Measurements from ENCODE around the gene MST1. TPM values are rescaled to one million over a fixed set of nuclear protein-coding genes. Genes with fewer than 3 reads are reported as not detected.
"Not testable (repeated sequence)": the region's sequence is repeated elsewhere in the genome, so short reads cannot be mapped to it uniquely, and the experiment has no call there.

The MST1 gene
- total RNA-seq, 4 donors from 2014 or later = 0.10 to 4.8 (median 2.4) TPM

- Histone ChIP-seq H3K36me3 (peaks cover 0 to 13% of the 10 kb centered on the region in 2 donors), H3K27ac (peak overlapping the region; percentile 92 to 99 (median 96)), H3K4me3 (peak overlapping the region in 2 of 4 donors; percentile 19 to 28), H3K4me1 (peaks cover 51 to 68% of the 10 kb centered on the region in 2 donors)
- in situ Hi-C loops (cut with MboI; ENCODE audit: low sequenced_read_pairs in 4 of 4); intact Hi-C loops (cut with DNase I; ENCODE audit: low total_unique reads); H3K27me3 ChIP-seq; H3K9me3 ChIP-seq: not testable (repeated sequence)
- DNase-seq (peak; percentile 84 to 95), ATAC-seq (peak; percentile 84 to 91)
- TF ChIP-seq CTCF (IDR thresholded peaks at IDR 0.05 in 4 of 5, conservative IDR thresholded peaks at IDR 0.05 in 1 of 5) = peak in 1 of 5 experiments; percentile 24
- TF ChIP-seq POLR2A (IDR thresholded peaks at IDR 0.05) = peak in 1 of 2 donors; percentile 39
Observed at GRCh38 chr3:49694409-49695070, 5.3 kb upstream of the MST1 start.

DNA sequence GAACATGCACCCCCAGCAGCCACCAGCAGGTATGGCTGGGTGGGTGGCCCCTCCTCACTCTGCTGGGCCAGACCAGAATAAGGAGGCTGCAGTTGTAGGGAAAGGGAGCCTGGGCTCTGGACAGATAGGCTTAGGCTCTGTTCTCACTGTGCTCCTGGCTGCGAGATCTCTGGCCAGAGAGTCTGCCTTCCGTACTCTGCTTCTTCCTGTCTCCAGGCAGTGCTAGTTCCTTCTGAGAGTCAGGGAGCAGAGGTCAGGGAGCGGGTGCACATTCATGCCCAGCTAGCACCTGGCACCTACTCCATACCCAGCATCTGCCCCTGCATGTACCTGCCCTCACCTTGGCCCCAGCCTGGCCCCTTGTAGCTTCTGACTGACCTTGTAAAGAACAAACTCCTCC lies 2.2 kb upstream of the MST1 start:
- DNase-seq; H3K27me3 ChIP-seq; H3K9me3 ChIP-seq; ATAC-seq; H3K36me3 ChIP-seq; in situ Hi-C loops (cut with MboI; ENCODE audit: low sequenced_read_pairs in 4 of 4); intact Hi-C loops (cut with DNase I; ENCODE audit: low total_unique reads): not testable (repeated sequence)
- H3K27ac ChIP-seq = peak overlapping the region; percentile 92 to 99 (median 96)
- peak overlapping the region in 1 of 4 donors; percentile 97 for H3K4me3 ChIP-seq
- H3K4me1 ChIP-seq = peaks cover 57 to 79% of the 10 kb centered on the region in 2 donors

GRCh38 chr3:49690856-49691255 lies 1.6 kb upstream of the MST1 start:
- DNase-seq; ATAC-seq; in situ Hi-C loops (cut with MboI; ENCODE audit: low sequenced_read_pairs in 4 of 4); intact Hi-C loops (cut with DNase I; ENCODE audit: low total_unique reads); H3K27me3 ChIP-seq; H3K9me3 ChIP-seq; H3K36me3 ChIP-seq: not testable (repeated sequence)
- Histone ChIP-seq H3K27ac (peak overlapping the region; percentile 92 to 99 (median 96)), H3K4me1 (peaks cover 57 to 77% of the 10 kb centered on the region in 2 donors), H3K4me3 (peak overlapping the region; percentile 91 to 100 (median 98))

DNA sequence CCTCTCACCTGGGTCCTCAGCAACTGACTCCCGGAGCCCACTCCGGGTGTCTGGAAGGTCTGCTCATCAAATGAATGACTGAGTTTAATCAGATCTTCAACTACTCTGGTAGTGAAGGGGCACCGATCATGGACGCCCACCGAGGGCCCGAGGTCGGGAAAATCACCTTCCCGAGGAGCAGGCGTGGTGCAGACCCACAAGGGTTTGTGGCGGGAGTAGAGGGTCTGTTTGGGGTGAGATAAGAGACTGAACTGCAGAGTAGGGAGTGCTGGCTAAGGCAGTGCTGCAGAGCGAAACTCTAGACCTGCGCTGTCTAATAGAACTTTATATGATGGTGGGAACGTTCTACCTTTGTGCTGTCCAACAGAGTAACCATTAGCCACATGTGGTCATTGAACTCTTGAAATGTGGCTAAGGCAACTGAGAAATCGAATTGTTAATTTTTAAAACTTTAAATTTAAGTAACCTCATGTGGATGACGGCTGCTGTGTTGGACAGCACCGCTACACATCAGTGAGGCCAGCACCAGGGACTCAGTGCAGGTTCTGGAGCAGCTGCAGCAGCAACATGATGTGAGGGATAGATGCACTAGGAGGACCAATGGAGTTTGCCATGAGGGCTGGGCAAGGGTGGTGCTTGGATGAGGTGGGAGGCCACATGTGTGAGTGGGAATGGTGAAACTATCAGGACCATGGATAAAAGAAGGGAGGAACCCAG lies 792 bp upstream of the MST1 start:
- intact Hi-C loops (cut with DNase I; ENCODE audit: low total_unique reads) = loop anchor here (2.0 kb wide), 1 partner anchor 15 kb away; the partner anchor contains the start of gene APEH
- H3K4me1 ChIP-seq = peaks cover 52 to 71% of the 10 kb centered on the region in 2 donors

DNA sequence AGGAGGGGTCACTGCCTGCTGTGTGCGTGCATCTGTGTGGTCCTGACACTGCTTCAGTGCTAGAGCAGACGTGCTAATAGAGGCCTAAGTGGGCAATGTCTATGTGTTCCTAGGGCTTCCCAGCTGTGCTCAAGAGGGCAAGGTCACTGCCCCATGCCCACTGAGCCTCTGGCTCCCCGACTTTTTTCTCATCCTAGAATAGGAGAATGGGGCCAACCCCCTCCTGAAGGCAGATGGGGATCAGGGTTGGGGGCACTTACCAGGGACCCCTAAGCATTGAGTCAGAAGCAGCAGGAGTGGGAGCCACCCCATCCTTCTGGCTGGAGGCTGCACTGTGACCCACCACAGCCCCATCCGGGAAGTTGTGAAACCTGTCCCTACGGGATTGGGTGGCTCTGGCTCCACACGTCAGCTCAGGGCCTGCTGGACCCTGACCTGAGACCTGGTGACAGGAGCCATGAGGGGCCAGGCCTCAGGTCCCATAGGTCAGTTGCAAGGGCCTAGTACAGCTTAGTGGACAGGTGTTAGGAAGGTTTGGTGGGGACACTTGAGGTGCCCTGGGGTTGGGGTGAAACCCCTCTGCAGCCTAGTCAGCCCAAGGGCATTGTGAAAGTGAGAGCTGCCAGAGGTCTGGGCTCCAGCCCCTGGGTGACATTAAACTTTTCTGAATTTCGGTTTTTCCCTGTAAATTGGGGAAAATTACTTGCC lies 782 bp downstream of the MST1 start:
- in situ Hi-C loops (cut with MboI; ENCODE audit: low sequenced_read_pairs in 4 of 4) = not testable (repeated sequence)
- peaks cover 39 to 55% of the 10 kb centered on the region in 2 donors for H3K4me1 ChIP-seq

More for the DNA sequence above, 792 bp upstream of the MST1 start:
- DNase-seq; H3K27me3 ChIP-seq; H3K36me3 ChIP-seq; ATAC-seq; in situ Hi-C loops (cut with MboI; ENCODE audit: low sequenced_read_pairs in 4 of 4); H3K9me3 ChIP-seq: not testable (repeated sequence)
- Histone ChIP-seq H3K27ac (peak overlapping the region; percentile 92 to 99 (median 96)), H3K4me3 (peak overlapping the region; percentile 91 to 100 (median 98))

GRCh38 chr3:49687424-49687795 lies 1.9 kb downstream of the MST1 start:
- Histone ChIP-seq H3K36me3 (peaks cover 0 to 15% of the 10 kb centered on the region in 2 donors), H3K4me1 (peaks cover 30 to 46% of the 10 kb centered on the region in 2 donors), H3K27ac (peak overlapping the region in 2 of 4 donors; percentile 9 to 98)
- ATAC-seq; H3K4me3 ChIP-seq; H3K27me3 ChIP-seq; DNase-seq; in situ Hi-C loops (cut with MboI; ENCODE audit: low sequenced_read_pairs in 4 of 4); intact Hi-C loops (cut with DNase I; ENCODE audit: low total_unique reads); H3K9me3 ChIP-seq: not testable (repeated sequence)

More for the DNA sequence above, 782 bp downstream of the MST1 start:
- H3K9me3 ChIP-seq, DNase-seq, H3K27me3 ChIP-seq, H3K36me3 ChIP-seq: not testable (repeated sequence)
- peak; percentile 7 to 14 for ATAC-seq
- peak overlapping the region; percentile 91 to 100 (median 98) for H3K4me3 ChIP-seq
- H3K27ac ChIP-seq = peak overlapping the region; percentile 92 to 99 (median 96)
- intact Hi-C loops (cut with DNase I; ENCODE audit: low total_unique reads) = loop anchor here (2.0 kb wide), 1 partner anchor 14 kb away; the partner anchor contains the start of gene APEH

DNA sequence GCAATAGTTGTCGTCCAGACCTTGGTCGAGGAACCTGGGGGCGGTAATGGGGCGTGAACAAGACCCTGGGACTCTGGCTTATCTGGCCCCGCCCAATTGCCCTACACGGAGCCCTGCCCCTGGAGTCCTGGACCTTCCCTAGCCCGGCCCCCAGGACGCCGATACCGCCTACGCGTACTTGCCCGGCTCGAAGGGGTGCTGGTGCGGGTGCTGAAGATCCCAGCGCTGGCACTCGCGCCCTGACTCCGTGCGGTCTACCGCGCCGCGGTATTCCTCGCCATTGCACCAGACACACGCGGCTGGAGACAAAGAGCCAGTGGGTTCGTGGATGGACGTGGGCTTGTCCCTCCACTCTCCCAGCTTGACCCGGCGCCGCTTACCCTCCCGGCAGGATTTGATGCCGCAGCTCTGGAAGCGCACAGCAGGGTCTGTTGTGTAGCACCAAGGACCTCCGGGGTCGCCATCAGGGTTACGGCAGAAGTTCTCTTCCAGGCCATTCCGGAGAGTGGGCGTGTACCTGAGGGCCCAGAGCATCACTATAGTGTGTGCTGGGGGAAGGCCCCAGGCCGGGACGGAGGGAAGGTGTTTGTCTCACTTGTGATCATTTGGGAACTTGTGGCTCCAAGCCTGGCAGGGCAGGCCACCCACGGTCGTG lies 2.4 kb downstream of the MST1 start:
- H3K9me3 ChIP-seq; H3K27me3 ChIP-seq; intact Hi-C loops (cut with DNase I; ENCODE audit: low total_unique reads); ATAC-seq; DNase-seq; in situ Hi-C loops (cut with MboI; ENCODE audit: low sequenced_read_pairs in 4 of 4): not testable (repeated sequence)
- Histone ChIP-seq H3K36me3 (peaks cover 0 to 20% of the 10 kb centered on the region in 2 donors), H3K4me3 (peak overlapping the region; percentile 31 to 40 (median 36)), H3K4me1 (peaks cover 25 to 41% of the 10 kb centered on the region in 2 donors), H3K27ac (peak overlapping the region in 1 of 4 donors; percentile 98)

DNA sequence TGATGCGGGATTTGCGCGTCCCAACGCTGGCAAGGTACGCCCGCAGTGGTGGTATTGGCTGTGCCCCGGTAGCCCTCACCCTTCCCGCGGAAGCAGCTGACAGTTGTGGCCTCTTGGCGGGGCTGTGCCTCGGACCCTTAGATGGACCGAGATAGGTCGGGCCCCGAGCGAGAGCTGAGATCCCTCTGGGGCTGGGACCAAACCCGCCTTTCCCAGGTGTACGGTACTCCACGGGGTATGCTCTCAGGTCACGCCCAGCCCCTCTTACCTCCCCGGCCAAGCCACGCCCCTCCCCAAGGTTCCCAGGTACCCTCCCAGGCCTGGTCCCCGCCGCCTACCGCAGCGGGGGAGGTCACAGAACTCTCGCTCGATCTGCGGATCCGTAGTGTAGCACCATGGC lies 2.9 kb downstream of the MST1 start:
- H3K27me3 ChIP-seq; intact Hi-C loops (cut with DNase I; ENCODE audit: low total_unique reads); DNase-seq; H3K9me3 ChIP-seq; in situ Hi-C loops (cut with MboI; ENCODE audit: low sequenced_read_pairs in 4 of 4); H3K27ac ChIP-seq; ATAC-seq: not testable (repeated sequence)
- peak overlapping the region; percentile 31 to 40 (median 36) for H3K4me3 ChIP-seq
- peaks cover 0 to 26% of the 10 kb centered on the region in 2 donors for H3K36me3 ChIP-seq
- H3K4me1 ChIP-seq = peaks cover 20 to 35% of the 10 kb centered on the region in 2 donors

GRCh38 chr3:49685846-49686245 lies 3.4 kb downstream of the MST1 start:
- DNase-seq; H3K27me3 ChIP-seq; in situ Hi-C loops (cut with MboI; ENCODE audit: low sequenced_read_pairs in 4 of 4); H3K9me3 ChIP-seq; H3K27ac ChIP-seq; H3K4me3 ChIP-seq; ATAC-seq; intact Hi-C loops (cut with DNase I; ENCODE audit: low total_unique reads): not testable (repeated sequence)
- Histone ChIP-seq H3K36me3 (peaks cover 0 to 31% of the 10 kb centered on the region in 2 donors), H3K4me1 (peaks cover 15 to 30% of the 10 kb centered on the region in 2 donors)

Data from gastrocnemius medialis (tissue), 4 donors.